A673 (cell line): ENCODE results near the gene MINAR1. TPM values are rescaled to one million over a fixed set of nuclear protein-coding genes. Genes with fewer than 3 reads are reported as not detected.

ENCODE experiments used
- BruUV-seq: library from RNA; stranded (reverse); fragments of 400-500 nt; replicated peaks from 2 replicates; lab custom pipeline; 2021; lab: Mats Ljungman, UMichigan
- CTCF ChIA-PET: fragments of 300-600 bp; sonication (Branson Sonifier 250); formaldehyde crosslinking; loops from one replicate; lab custom pipeline; 2022; ENCODE audit warnings: antibody characterized with exemption; lab: Charles Lee
- POLR2A ChIA-PET: fragments of 300-600 bp; sonication (Branson Sonifier 250); formaldehyde crosslinking; loops from one replicate; lab custom pipeline; 2022; ENCODE audit warnings: antibody characterized with exemption; ENCODE audit not compliant: low non-redundant PET; lab: Charles Lee
- DNase-seq: peaks from one replicate; pipeline ENCODE4 v3.0.0-alpha.2; 2015; ENCODE audit warnings: low spot score
- H3K27ac ChIP-seq: fragments of 200-600 bp; sonication (generic); 2 replicates; pipeline ENCODE4 v1.5.1; 2016; ENCODE audit warnings: mixed run types, low read depth, mild to moderate bottlenecking, mixed read lengths, antibody characterized with exemption, low read length; ENCODE audit not compliant: poor library complexity, severe bottlenecking
- H3K27me3 ChIP-seq: fragments of 200-600 bp; sonication (generic); replicated peaks from 2 replicates; pipeline ENCODE4 v1.6.1; 2017; ENCODE audit warnings: mixed run types, low read depth, mild to moderate bottlenecking, mixed read lengths, antibody characterized with exemption, low read length; ENCODE audit not compliant: insufficient read depth, poor library complexity
- H3K36me3 ChIP-seq: fragments of 200-600 bp; sonication (generic); 2 replicates; pipeline ENCODE4 v1.6.1; 2016; ENCODE audit warnings: mixed run types, mild to moderate bottlenecking, mixed read lengths, antibody characterized with exemption, low read length; ENCODE audit not compliant: insufficient read depth, poor library complexity, severe bottlenecking
- H3K4me1 ChIP-seq: fragments of 200-600 bp; sonication (generic); 2 replicates; pipeline ENCODE4 v1.6.1; 2017; ENCODE audit warnings: mixed run types, mild to moderate bottlenecking, mixed read lengths, antibody characterized with exemption, low read length; ENCODE audit not compliant: insufficient read depth, poor library complexity, severe bottlenecking
- H3K4me3 ChIP-seq: fragments of 200-600 bp; sonication (generic); 2 replicates; pipeline ENCODE4 v1.5.1; 2016; ENCODE audit warnings: low read depth, mixed run types, mild to moderate bottlenecking, mixed read lengths, low read length; ENCODE audit not compliant: poor library complexity, severe bottlenecking
- H3K9me3 ChIP-seq: fragments of 200-600 bp; sonication (generic); 2 replicates; pipeline ENCODE4 v1.6.1; 2016; ENCODE audit warnings: mixed run types, low read depth, mild to moderate bottlenecking, mixed read lengths, antibody characterized with exemption, low read length; ENCODE audit not compliant: poor library complexity, severe bottlenecking
- EZH2 ChIP-seq: fragments of 200-600 bp; sonication (generic); IDR thresholded peaks from 2 replicates; pipeline ENCODE4 v1.6.1; 2017; ENCODE audit warnings: borderline replicate concordance, low read depth, mild to moderate bottlenecking, mixed read lengths, antibody characterized with exemption, low read length; ENCODE audit not compliant: poor library complexity, severe bottlenecking
- intact Hi-C: fragments of 100-400 bp; cut with micrococcal nuclease; formaldehyde crosslinking; loops from one replicate; pipeline ENCODE4 v1.10.0; 2022; ENCODE audit not compliant: unreplicated experiment
- total RNA-seq: library from RNA; stranded (reverse); gene quantifications from 2 replicates; pipeline ENCODE4 v1.2.3, GENCODE V29; 2021
- TF ChIP-seq, protein P1 (sequence below): fragments of 300-800, 200-600 bp; sonication (generic); conservative IDR thresholded peaks from 2 replicates; pipeline ENCODE4 v1.5.1; 2017; ENCODE audit warnings: low read depth, mild to moderate bottlenecking, antibody characterized with exemption, low read length, moderate library complexity, mixed read lengths

The MINAR1 gene
- total RNA-seq, 1 experiment from 2014 or later = 1.6 TPM

DNA sequence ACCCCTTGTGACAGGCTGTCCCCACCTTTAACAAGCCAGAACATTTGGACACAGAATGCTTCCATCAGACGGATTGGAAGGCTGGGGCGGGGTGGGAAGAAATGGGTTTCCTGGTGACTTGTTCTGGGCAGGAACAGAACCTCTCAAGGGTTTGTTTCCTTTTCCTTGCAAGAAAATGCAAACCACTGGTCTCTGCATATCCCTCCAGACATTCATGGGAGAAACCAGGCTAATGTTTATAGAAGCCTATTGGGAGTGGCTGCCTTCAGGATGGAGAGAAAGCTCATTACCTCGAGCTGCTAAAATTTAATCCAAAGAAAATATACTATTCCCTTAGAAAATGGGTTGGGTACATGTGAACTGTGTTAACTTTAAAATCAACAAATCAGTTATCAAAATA lies 21.9 kb downstream of the MINAR1 start:
- ChIA-PET CTCF (interaction anchor here (2.4 kb wide), 1 partner anchor 142 kb away, joined by 13 read pairs; no protein-coding TSS in a partner anchor), POLR2A (no interaction called here)
- Histone ChIP-seq H3K4me1 (no peaks in the 10 kb centered on the region), H3K27ac (no peak overlapping the region), H3K27me3 (no peaks in the 10 kb centered on the region), H3K36me3 (no peaks in the 10 kb centered on the region), H3K4me3 (no peak overlapping the region), H3K9me3 (no peaks in the 10 kb centered on the region)
- BruUV-seq = no TSS peak
- DNase-seq = no peak
- no peak for TF ChIP-seq EZH2
- TF ChIP-seq, protein P1, sequence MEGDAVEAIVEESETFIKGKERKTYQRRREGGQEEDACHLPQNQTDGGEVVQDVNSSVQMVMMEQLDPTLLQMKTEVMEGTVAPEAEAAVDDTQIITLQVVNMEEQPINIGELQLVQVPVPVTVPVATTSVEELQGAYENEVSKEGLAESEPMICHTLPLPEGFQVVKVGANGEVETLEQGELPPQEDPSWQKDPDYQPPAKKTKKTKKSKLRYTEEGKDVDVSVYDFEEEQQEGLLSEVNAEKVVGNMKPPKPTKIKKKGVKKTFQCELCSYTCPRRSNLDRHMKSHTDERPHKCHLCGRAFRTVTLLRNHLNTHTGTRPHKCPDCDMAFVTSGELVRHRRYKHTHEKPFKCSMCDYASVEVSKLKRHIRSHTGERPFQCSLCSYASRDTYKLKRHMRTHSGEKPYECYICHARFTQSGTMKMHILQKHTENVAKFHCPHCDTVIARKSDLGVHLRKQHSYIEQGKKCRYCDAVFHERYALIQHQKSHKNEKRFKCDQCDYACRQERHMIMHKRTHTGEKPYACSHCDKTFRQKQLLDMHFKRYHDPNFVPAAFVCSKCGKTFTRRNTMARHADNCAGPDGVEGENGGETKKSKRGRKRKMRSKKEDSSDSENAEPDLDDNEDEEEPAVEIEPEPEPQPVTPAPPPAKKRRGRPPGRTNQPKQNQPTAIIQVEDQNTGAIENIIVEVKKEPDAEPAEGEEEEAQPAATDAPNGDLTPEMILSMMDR = no peak
- intact Hi-C loops = loop anchor here (10.0 kb wide), 1 partner anchor 401 kb away; no protein-coding TSS in a partner anchor

DNA sequence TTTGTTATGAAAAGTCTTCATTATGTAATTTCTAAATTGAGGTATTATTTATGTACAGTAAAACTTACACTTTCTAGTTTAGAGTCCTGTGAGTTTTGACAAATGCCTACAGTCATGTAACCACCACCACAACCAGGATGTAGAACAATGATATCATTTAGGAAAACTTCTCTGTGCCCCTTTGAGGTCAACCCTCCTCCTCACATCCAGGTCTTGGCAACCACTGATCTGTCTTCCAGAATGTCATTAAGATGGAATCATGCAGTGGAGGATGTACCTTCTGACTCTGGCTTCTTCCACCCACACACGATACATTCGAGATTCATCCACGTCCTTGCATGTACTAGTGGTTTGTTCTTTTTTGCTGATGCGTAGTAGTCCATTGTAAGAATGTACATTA lies 23.2 kb downstream of the MINAR1 start:
- Histone ChIP-seq H3K9me3 (no peaks in the 10 kb centered on the region), H3K27ac (no peak overlapping the region), H3K27me3 (no peaks in the 10 kb centered on the region), H3K36me3 (no peaks in the 10 kb centered on the region), H3K4me1 (no peaks in the 10 kb centered on the region), H3K4me3 (no peak overlapping the region)
- ChIA-PET POLR2A (no interaction called here), CTCF (no interaction called here)
- BruUV-seq = no TSS peak
- DNase-seq = no peak
- TF ChIP-seq EZH2 = no peak
- TF ChIP-seq, protein P1 = no peak
- intact Hi-C loops = loop anchor here (10.0 kb wide), 1 partner anchor 399 kb away; no protein-coding TSS in a partner anchor

DNA sequence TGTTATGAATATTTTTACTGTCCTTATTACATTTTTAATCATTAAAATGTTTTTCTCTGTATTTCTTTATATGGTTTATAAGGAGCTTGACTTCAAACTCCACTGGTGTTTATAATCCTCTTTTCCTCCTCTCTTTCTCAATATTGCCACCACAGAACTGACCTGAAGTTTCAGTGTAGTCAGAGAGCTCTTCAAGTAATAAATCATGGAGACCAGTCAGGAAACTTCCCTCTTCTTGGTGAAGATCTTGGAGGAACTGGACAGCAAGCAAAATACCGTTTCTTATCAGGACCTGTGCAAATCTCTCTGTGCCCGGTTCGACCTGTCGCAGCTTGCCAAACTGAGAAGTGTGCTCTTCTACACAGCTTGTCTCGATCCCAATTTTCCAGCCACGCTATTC lies 23.8 kb downstream of the MINAR1 start:
- H3K36me3 ChIP-seq = no peaks in the 10 kb centered on the region
- no peaks in the 10 kb centered on the region for H3K9me3 ChIP-seq
- CTCF ChIA-PET = no interaction called here
- no peak for DNase-seq
- intact Hi-C loops = loop anchor here (10.0 kb wide), 1 partner anchor 399 kb away; no protein-coding TSS in a partner anchor
- H3K27ac ChIP-seq = no peak overlapping the region
- H3K4me3 ChIP-seq = no peak overlapping the region
- no peaks in the 10 kb centered on the region for H3K4me1 ChIP-seq
- POLR2A ChIA-PET = no interaction called here
- H3K27me3 ChIP-seq = no peaks in the 10 kb centered on the region
- no peak for TF ChIP-seq EZH2
- TF ChIP-seq, protein P1 = no peak
- BruUV-seq = no TSS peak
